ENCODE data around the gene TRIM14.
"Not testable (repeated sequence)": the region's sequence is repeated elsewhere in the genome, so short reads cannot be mapped to it uniquely, and the experiment has no call there.

Gene TRIM14

DNA sequence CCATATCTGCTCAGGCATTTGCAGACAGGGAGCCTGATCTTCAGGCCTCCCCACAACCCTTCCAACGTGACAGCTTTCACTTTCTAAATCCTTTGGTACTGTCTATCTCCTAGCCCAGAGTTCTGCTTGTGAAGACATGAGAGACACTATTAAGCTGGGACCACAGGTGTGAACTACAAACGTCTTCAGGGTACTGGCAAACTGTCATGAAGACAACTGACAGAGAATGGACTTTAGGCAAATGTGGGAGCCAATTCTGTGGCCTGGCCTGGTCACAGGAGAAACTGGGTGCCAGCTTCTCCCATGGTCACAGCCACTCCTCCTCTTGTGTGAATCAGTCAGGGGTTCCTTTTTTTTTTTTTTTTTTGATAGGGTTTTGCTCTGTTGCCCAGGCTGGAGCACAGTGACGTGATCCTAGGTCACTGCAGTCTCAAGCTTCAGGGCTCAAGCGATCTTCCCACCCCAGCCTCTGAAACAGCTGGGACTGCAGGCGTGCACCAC is 10.4 kb downstream of the TRIM14 start:
- peak in 1 of 2 donors; percentile 9 for DNase-seq (ENCODE audit: low read depth in 2 of 2)

- no peak for DNase-seq (ENCODE audit: low read depth in 2 of 2)
Observed at GRCh38 chr9:98107926-98108325, 11.1 kb downstream of the TRIM14 start.

- no peak for DNase-seq (ENCODE audit: low read depth in 2 of 2)
Observed at GRCh38 chr9:98105006-98105405, 14.0 kb downstream of the TRIM14 start.

DNA sequence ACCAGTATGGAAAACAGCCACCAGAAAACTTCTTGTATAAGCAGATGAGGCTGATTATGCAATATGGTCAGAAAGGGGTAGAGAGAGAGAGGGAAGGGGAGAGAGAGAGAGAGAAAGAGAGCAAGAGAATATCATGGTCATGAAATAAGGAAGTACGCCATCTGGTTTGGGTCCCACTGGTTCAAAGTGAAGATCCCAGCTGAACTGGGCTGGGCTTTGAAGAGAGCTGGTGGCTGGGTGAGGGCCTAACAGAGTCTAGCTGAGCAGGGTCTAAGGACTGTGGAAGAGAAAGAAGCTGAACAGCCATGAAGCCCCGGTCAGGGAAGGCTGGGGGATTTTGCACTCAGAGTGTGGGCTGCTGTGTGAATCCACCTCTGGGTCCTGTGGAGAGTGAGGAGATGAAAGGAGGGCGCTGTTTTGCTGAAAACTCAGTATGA is 14.6 kb downstream of the TRIM14 start:
- DNase-seq (ENCODE audit: low read depth in 2 of 2) = no peak

DNA sequence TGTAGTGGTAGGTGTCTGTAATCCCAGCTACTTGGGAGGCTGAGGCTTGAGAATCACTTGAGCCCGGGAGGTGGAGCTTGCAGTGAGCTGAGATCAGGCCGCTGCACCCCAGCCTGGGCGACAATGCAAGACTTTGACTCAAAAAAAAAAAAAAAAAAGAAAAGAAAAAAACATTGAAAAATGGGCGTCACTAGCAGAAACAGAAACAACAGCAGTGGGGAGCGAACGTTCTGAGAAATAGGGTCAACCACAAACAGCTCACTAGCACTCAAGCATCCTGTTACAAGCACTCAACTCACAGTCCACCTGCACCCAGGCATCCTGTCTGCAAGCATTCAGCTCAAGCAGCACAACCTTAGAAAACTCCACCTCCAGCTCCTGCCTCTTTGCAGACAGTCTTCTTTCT is 17.2 kb downstream of the TRIM14 start:
- DNase-seq (ENCODE audit: low read depth in 2 of 2) = peak; percentile 48 to 63

DNA sequence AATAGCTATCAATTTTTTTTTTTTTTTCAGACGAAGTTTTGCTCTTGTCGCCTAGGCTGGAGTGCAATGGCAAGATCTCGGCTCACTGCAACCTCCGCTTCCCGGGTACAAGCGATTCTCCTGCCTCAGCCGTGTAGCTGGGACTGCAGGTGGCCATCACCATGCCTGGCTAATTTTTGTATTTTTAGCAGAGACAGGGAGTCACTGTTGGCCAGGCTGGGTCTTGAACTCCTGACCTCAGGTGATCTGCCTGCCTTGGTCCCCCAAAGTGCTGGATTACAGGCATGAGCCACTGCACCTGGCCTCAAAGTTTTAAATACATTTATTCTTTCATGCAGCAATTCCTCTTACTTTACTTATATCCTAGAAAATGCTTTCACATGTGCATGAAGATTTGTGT is 17.6 kb downstream of the TRIM14 start:
- DNase-seq (ENCODE audit: low read depth in 2 of 2) = no peak

- DNase-seq (ENCODE audit: low read depth in 2 of 2) = no peak
Observed at GRCh38 chr9:98100456-98100855, 18.6 kb downstream of the TRIM14 start.

DNA sequence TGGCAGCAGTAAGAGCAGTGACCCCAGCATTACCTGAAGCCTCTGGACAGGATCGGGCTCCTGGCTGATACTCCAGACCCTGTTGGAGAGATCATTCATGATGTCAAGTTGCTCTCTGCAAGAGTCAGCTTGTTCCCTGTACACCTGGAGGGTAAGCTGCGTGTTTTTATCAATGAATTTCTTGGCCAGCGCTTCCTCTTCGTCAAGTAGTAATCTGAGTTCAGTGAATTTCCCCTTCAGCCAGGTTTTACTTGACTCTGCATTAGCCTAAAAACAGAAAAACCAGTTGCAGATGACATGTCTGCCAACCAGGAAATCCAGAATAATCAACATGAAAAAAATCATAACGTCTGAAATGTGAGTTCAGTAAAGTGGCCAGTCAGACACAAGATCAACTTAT is 19.1 kb downstream of the TRIM14 start:
- DNase-seq (ENCODE audit: low read depth in 2 of 2) = no peak

GRCh38 chr9:98099346-98099745 is 19.7 kb downstream of the TRIM14 start:
- no peak for DNase-seq (ENCODE audit: low read depth in 2 of 2)

DNA sequence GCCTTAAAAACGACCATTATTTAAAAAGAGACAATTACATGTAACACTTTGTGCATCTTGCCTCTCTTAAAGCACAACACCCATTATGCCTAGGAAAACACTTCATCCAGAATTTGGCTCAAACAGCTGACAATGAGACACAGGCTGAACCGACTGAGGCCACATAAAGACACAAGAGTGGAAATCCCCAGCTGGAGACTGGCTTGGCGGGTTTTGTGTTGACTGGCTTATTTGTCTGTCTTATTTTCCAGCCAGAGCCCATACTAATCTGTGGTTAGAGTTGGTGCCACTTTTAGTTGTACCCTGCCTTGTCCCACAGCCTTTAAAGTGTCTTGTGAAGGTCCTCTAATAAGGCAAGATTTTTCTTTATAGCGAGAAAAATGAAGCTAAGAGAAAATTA is 21.2 kb downstream of the TRIM14 start:
- DNase-seq (ENCODE audit: low read depth in 2 of 2) = no peak

DNA sequence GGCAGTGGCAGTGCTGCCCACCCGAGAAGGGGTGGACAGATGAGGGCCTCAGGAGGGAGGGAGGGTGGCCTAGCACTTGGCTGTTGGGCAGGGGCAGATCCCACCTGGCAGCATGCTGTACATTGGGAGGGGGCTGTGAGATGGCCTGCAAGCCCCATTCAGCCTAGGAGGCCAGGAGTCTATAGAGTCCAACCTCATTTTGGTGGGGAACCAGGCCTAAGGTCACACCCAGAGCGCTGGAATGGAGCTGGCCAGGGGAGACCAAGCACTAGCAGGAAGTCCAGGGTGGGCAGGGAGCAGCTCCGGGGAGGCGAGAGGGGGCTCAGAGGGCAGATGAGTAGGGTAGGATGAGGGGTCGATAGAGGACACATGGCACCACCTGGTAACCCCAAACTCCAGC is 22.9 kb downstream of the TRIM14 start:
- DNase-seq (ENCODE audit: low read depth in 2 of 2) = no peak

DNA sequence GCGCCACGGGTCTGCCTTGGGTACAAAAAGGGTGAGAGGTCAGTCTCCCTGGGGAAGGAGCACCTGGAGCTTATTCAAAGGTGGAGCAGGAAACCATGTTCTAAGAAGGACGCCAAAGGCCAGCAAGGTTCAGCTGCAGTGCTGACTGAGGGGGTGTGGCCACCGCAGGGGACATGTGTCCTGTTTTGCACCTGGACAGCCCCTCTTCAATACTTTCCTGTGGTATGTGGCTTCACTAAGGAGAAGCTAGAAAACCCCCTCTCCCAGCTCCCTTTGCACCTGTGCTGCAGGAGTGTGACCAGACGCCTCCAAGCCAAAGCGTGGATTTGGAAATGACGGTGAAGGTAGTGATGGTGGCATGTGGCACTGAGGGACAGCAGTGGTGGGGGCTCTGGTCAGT is 23.6 kb downstream of the TRIM14 start:
- no peak for DNase-seq (ENCODE audit: low read depth in 2 of 2)

- no peak for DNase-seq (ENCODE audit: low read depth in 2 of 2)
Observed at GRCh38 chr9:98094851-98095250, 24.2 kb downstream of the TRIM14 start.

GRCh38 chr9:98094316-98094715 is 24.7 kb downstream of the TRIM14 start:
- DNase-seq (ENCODE audit: low read depth in 2 of 2) = no peak

- no peak for DNase-seq (ENCODE audit: low read depth in 2 of 2)
Observed at GRCh38 chr9:98092613-98092931, 26.4 kb downstream of the TRIM14 start.

DNA sequence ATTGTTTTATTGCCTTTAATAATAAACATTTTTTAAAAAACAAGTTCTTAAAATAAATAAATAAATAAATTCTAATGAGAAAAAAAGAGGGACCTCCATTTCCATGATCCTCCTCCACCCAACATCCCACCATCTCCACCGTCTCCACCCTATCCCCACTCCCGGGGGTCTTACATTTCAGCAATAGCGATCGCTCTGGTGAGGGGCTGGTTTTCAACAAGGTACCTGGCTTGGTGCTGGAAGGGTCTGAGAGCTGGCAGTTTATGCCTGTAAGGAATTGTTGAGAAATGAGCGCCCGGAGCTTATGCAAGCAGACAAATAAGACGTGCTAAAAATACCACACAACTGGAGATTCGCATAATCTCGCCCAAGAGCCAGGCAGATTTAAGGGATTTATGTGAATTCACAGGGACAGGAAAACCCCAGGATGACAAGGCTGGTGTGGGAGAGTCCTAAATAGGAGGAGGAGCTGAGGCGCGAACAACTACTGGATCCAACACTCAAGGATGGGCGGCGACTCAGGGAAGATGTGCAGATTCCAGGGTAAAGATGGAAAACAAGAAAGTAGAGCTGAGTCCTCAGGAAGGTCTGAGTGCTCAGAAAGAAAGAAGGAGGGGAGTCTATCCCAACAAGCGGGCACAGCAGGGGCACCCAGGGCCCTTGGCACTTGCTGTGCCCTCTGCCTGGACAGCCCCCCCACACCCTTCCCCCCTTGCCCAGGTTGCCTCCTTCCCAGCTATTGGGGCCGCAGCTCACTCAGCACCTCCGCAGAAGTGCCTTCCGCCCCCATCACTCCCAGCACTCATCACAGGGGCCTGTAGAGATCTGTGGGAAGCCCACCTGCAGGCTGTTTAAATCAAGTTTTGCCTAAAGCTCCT is 27.0 kb downstream of the TRIM14 start:
- no peak for DNase-seq (ENCODE audit: low read depth in 2 of 2)

- not testable (repeated sequence) for DNase-seq (ENCODE audit: low read depth in 2 of 2)
Observed at GRCh38 chr9:98090674-98091073, 28.3 kb downstream of the TRIM14 start.

DNA sequence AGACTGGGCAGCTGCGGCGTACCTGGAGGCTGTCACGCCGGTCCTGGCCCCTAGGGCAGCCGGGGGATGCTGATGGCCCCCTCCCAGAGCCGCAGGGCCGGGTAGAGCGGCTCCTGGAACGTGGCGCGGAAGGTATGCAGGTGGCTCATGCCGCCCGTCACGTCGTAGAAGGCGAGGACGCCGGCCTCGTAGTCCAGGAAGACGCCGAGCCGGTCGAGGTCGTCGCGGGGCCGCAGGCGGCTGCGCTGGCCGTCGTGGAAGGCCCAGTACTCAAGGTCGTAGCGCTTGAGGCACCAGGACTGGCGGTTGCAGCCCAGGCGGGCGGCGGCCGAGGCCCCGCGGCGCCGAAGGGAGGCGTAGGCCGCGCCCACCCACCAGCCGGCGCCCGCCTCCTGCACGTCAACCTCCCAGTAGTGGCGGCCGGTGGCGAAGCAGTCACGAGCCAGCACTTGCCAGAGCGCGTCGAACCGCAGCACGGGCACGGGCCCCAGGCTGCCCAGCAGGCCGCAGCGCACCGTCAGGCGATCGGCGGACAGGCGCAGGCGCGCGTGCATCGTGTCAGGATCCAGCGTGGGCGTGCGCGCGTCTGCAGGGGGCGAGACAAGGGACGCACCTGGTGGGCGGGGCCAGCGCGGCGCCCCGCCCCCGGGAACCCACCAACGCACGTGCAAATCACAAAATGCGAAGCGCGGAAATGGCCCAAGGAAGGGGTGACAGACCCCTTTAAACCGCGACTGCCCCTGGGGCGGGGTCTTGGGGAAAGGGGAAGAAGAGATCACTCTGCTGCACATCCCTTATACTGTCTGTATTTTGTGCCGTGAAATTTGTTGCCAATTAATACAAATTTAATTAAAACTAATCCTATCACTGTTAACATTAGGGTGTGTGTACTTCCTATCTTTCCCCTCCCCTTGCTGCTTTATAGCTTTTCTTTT is 31.3 kb downstream of the TRIM14 start:
- peak in 1 of 2 donors; percentile 4 for DNase-seq (ENCODE audit: low read depth in 2 of 2)

GRCh38 chr9:98086461-98086860 is 32.6 kb downstream of the TRIM14 start:
- no peak for DNase-seq (ENCODE audit: low read depth in 2 of 2)

DNA sequence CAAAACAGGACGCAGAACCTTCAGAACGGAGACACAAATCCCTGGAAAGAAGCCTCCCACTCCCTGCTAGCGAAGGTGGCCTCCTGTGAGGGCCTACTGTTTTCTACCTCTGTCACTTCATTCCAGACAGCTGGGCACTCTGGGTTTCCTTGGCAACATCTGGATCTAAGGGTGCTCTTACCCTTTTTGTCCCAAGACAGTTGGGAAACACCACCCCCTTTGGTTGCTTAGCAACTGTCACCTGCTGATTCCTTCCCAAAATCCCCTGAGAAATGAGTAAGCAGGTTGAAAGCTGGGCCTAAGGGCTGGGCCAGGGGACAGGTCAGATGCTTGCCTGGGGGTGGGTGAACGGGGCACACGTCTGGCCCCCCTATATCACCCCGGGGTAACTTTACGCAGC is 33.1 kb downstream of the TRIM14 start:
- no peak for DNase-seq (ENCODE audit: low read depth in 2 of 2)

DNA sequence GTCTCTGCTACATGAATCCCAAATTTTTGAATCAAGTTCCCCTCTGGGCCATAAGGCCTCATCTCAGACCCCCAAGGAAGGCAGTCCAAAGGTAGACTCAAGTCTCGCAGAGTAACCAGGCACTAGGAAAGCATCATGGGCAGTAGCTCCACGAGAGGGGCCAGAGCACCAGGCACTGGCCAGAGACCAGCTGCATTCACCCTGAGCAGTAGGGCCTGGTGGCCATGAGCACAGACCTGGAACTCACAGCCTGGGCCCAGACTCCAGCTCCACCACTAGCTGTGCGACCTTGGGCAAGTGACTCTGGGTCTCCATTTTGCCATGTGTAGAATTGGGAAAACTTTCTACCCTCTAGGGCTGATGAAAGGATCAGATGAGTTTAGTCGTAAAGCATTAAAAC is 34.0 kb downstream of the TRIM14 start:
- DNase-seq (ENCODE audit: low read depth in 2 of 2) = no peak

- DNase-seq (ENCODE audit: low read depth in 2 of 2) = no peak
Observed at GRCh38 chr9:98084396-98084795, 34.6 kb downstream of the TRIM14 start.

Data from activated CD8-positive, alpha-beta memory T cell treated with anti-CD3 and anti-CD28 coated beads for 4 hours (primary cell).